GM12878 (cell line): ENCODE results near the gene RAB30. TPM values are rescaled to one million over a fixed set of nuclear protein-coding genes. Genes with fewer than 3 reads are reported as not detected.
A peak's percentile ranks its signal among the peaks of the same experiment; 100 is the strongest.

ENCODE experiments used
- CHD4 ChIP-seq: fragments of 200-600 bp; sonication (generic); IDR thresholded peaks from 2 replicates; pipeline ENCODE4 v1.6.1; 2016; ENCODE audit warnings: mild to moderate bottlenecking
- EED ChIP-seq: sonication (generic); IDR thresholded peaks from 2 replicates; pipeline ENCODE4 v1.6.1; 2016; ENCODE audit warnings: antibody characterized with exemption, low read depth
- GABPA ChIP-seq: IDR thresholded peaks from 2 replicates; pipeline ENCODE4 v1.6.1; 2014; ENCODE audit warnings: antibody characterized with exemption, low read depth, mild to moderate bottlenecking, inconsistent platforms
- IKZF1 ChIP-seq: fragments of 450-650 bp; conservative IDR thresholded peaks from 2 replicates; pipeline ENCODE4 v1.6.1; 2017; ENCODE audit warnings: antibody characterized with exemption, mild to moderate bottlenecking
- MYB ChIP-seq: fragments of 150-350 bp; IDR thresholded peaks from 2 replicates; pipeline ENCODE4 v1.6.1; 2014; ENCODE audit warnings: mild to moderate bottlenecking, low read depth, low read length, borderline replicate concordance
- POLR2A ChIP-seq: IDR thresholded peaks from 2 replicates; pipeline ENCODE4 v1.6.1; 2011; ENCODE audit warnings: low read depth, mild to moderate bottlenecking, low read length
- RB1 ChIP-seq: fragments of 450-650 bp; formaldehyde crosslinking; IDR thresholded peaks from 2 replicates; pipeline ENCODE4 v1.6.1; 2017; ENCODE audit warnings: mild to moderate bottlenecking, borderline replicate concordance
- STAT1 ChIP-seq: fragments of 450-650 bp; conservative IDR thresholded peaks from 2 replicates; pipeline ENCODE4 v1.6.1; 2014; ENCODE audit warnings: antibody characterized with exemption, mild to moderate bottlenecking
- ZNF384 ChIP-seq: IDR thresholded peaks from 2 replicates; pipeline ENCODE4 v1.6.1; 2012; ENCODE audit warnings: low read depth, mild to moderate bottlenecking, low read length, improper control_type of control experiment, borderline replicate concordance
- polyA plus RNA-seq, 11 experiments: library from polyadenylated mRNA; depleted of rRNA in 4 of 11; unstranded in 6 of 11; stranded (reverse) in 5 of 11; fragments of >200 nt; fragmentation: Nextera tagmentation in 4 of 11; fragmentation: Illumina TruSeq in 1 of 11; extraction: Ambion mirVana in 4 of 11; extraction: Trizol in 1 of 11; gene quantifications; 1 replicate in 1 of 11; 2 replicates in 10 of 11; pipeline versions ENCODE4 v1.2.1 to v1.2.3, GENCODE V29; 2011 to 2016; ENCODE audit warnings: inconsistent platforms in 2 of 11, missing spikeins in 2 of 11, low read depth in 1 of 11
- total RNA-seq, 4 experiments: library from RNA; depleted of rRNA in 3 of 4; stranded (reverse); fragments of >200 nt in 3 of 4; fragmentation: Illumina TruSeq in 1 of 4; extraction: Trizol in 1 of 4; gene quantifications; 2 replicates each; pipeline versions ENCODE4 v1.2.1 to v1.2.3, GENCODE V29; 2013 to 2021
- TF ChIP-seq, protein P1 (sequence below): IDR thresholded peaks from 2 replicates; pipeline ENCODE4 v1.6.1; 2012; ENCODE audit warnings: mild to moderate bottlenecking, low read depth, low read length
- TF ChIP-seq, protein P2 (sequence below): fragments of 450-650 bp; IDR thresholded peaks from 2 replicates; pipeline ENCODE4 v1.6.1; 2017; ENCODE audit warnings: mild to moderate bottlenecking

The RAB30 gene
- total and polyA plus RNA-seq, 10 of the 15 experiments (the other 5 are each of a cell fraction or from before 2014, with no cell fraction given) = 9.8 to 26.7 (median 19.2) TPM

- TF ChIP-seq ZNF384 (no peak), STAT1 (no peak), MYB (no peak), EED (no peak), POLR2A (no peak), CHD4 (no peak), IKZF1 (0 out of 2 replicates have a peak, but pooled peaks have one; percentile 30), RB1 (no peak), GABPA (no peak)
- TF ChIP-seq, protein P1, sequence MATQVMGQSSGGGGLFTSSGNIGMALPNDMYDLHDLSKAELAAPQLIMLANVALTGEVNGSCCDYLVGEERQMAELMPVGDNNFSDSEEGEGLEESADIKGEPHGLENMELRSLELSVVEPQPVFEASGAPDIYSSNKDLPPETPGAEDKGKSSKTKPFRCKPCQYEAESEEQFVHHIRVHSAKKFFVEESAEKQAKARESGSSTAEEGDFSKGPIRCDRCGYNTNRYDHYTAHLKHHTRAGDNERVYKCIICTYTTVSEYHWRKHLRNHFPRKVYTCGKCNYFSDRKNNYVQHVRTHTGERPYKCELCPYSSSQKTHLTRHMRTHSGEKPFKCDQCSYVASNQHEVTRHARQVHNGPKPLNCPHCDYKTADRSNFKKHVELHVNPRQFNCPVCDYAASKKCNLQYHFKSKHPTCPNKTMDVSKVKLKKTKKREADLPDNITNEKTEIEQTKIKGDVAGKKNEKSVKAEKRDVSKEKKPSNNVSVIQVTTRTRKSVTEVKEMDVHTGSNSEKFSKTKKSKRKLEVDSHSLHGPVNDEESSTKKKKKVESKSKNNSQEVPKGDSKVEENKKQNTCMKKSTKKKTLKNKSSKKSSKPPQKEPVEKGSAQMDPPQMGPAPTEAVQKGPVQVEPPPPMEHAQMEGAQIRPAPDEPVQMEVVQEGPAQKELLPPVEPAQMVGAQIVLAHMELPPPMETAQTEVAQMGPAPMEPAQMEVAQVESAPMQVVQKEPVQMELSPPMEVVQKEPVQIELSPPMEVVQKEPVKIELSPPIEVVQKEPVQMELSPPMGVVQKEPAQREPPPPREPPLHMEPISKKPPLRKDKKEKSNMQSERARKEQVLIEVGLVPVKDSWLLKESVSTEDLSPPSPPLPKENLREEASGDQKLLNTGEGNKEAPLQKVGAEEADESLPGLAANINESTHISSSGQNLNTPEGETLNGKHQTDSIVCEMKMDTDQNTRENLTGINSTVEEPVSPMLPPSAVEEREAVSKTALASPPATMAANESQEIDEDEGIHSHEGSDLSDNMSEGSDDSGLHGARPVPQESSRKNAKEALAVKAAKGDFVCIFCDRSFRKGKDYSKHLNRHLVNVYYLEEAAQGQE = no peak
- TF ChIP-seq, protein P2, sequence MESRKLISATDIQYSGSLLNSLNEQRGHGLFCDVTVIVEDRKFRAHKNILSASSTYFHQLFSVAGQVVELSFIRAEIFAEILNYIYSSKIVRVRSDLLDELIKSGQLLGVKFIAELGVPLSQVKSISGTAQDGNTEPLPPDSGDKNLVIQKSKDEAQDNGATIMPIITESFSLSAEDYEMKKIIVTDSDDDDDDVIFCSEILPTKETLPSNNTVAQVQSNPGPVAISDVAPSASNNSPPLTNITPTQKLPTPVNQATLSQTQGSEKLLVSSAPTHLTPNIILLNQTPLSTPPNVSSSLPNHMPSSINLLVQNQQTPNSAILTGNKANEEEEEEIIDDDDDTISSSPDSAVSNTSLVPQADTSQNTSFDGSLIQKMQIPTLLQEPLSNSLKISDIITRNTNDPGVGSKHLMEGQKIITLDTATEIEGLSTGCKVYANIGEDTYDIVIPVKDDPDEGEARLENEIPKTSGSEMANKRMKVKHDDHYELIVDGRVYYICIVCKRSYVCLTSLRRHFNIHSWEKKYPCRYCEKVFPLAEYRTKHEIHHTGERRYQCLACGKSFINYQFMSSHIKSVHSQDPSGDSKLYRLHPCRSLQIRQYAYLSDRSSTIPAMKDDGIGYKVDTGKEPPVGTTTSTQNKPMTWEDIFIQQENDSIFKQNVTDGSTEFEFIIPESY = no peak
Observed at GRCh38 chr11:83054001-83054400, 17.7 kb downstream of the RAB30 start (continued).
